ENCODE measurements around the gene SF3A1.

DNA sequence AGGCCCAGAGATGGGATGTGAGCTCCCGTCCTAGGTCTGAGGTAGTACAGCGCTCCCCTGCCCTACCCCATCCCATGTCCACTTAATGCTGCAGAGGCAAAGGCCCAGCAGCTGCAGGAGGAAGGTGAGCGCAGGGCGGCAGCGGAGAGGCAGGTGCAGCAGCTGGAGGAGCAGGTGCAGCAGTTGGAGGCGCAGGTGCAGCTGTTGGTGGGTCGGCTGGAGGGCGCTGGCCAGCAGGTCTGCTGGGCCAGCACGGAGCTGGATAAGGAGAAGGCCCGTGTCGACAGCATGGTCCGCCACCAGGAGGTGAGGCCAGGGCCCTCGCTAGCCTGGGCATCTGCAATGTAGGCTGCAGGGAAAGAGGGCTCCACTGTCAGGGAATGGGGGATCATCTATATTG is 15.3 kb upstream of the SF3A1 start:
- no peak for TF ChIP-seq NFRKB (IDR thresholded peaks at IDR 0.05)
- TF ChIP-seq SP1 (IDR thresholded peaks at IDR 0.05), result no peak
- no peak for TF ChIP-seq SUZ12 (IDR thresholded peaks at IDR 0.05)
- TF ChIP-seq FOXA1 (IDR thresholded peaks at IDR 0.05), result no peak
- TF ChIP-seq ELF4 (IDR thresholded peaks at IDR 0.05), result no peak
